Adrenal gland (tissue), 12 donors: Measurements from ENCODE around the gene SLCO2A1. TPM values are rescaled to one million over a fixed set of nuclear protein-coding genes. Genes with fewer than 3 reads are reported as not detected.

Source experiments
- DNase-seq, 7 donors: peaks; one replicate each; pipeline ENCODE4 v3.0.0-alpha.2; 2019 to 2020
- H3K27ac ChIP-seq, 5 donors: fragments of 200-600 bp; sonication (generic) in 4 of 5; 1 replicate in 3 of 5; 2 replicates in 2 of 5; pipeline versions ENCODE4 v1.5.1 to v1.8.0; 2016 to 2020; ENCODE audit warnings: mild to moderate bottlenecking in 1 of 5
- H3K27me3 ChIP-seq: fragments of 200-600 bp; 2 replicates; pipeline ENCODE4 v1.8.0; 2021
- H3K36me3 ChIP-seq, 2 donors: fragments of 200-600 bp; replicated peaks in 1 of 2; 1 replicate in 1 of 2; 2 replicates in 1 of 2; pipeline versions ENCODE4 v1.5.1 to v1.8.0; 2018 to 2022
- H3K4me1 ChIP-seq, 2 donors: fragments of 200-600 bp; replicated peaks in 1 of 2; 1 replicate in 1 of 2; 2 replicates in 1 of 2; pipeline versions ENCODE4 v1.5.1 to v1.8.0; 2018 to 2021
- H3K4me3 ChIP-seq, 4 donors: fragments of 200-600 bp; sonication (generic) in 3 of 4; one replicate each; pipeline ENCODE4 v1.5.1; 2016 to 2018
- H3K9me3 ChIP-seq, 3 donors: fragments of 200-600 bp; sonication (generic) in 1 of 3; replicated peaks in 1 of 3; 1 replicate in 2 of 3; 2 replicates in 1 of 3; pipeline versions ENCODE4 v1.5.1 to v1.8.0; 2016 to 2021
- CTCF ChIP-seq, 6 experiments: fragments of 450-650 bp in 4 of 6; fragments of 200-600 bp in 2 of 6; sonication (generic) in 1 of 6; IDR thresholded peaks; 1 replicate in 5 of 6; 2 replicates in 1 of 6; pipeline versions ENCODE4 v1.5.1 to v1.8.0; 2016 to 2021; ENCODE audit warnings: antibody characterized with exemption in 6 of 6, mild to moderate bottlenecking in 2 of 6, moderate library complexity in 1 of 6
- POLR2A ChIP-seq, 2 donors: fragments of 450-650 bp; IDR thresholded peaks; one replicate each; pipeline ENCODE4 v1.6.1; 2017; ENCODE audit warnings: antibody characterized with exemption in 2 of 2, mild to moderate bottlenecking in 2 of 2, moderate library complexity in 1 of 2
- WGBS, 4 donors: extraction: QIAGEN DNeasy Blood & Tissue Kit in 2 of 4; methylation state at CpG; one replicate each; pipeline versions ENCODE4 v1.1.5 to v1.1.7; 2013 to 2017; 5-methylcytosine and 5-hydroxymethylcytosine counted together
- intact Hi-C, 2 donors: fragments of 100-400 bp; cut with DNase I; formaldehyde crosslinking; loops; one replicate each; pipeline versions ENCODE4 v1.14.1 to v1.15.0; 2022 to 2023
- polyA plus RNA-seq, 3 donors: library from polyadenylated mRNA; stranded (reverse); fragments of 200-250 nt in 2 of 3; fragments of 350-450 nt in 1 of 3; fragmentation: Illumina TruSeq in 1 of 3; extraction: RNeasy Lipid Tissue Mini Kit (QIAGEN cat#74804) in 1 of 3; gene quantifications; one replicate each; pipeline ENCODE4 v1.2.3, GENCODE V29; 2013 to 2014
- total RNA-seq, 9 donors: library from RNA; depleted of rRNA in 4 of 9; stranded (reverse); fragments of >200 nt in 4 of 9; fragments of 120-200 nt in 1 of 9; fragmentation: NEBNext Ultra II Directional in 1 of 9; extraction: Animal tissue kit (Norgen Biotek cat#: 25700) in 1 of 9; gene quantifications; one replicate each; pipeline versions ENCODE4 v1.1.0 to v1.2.4, GENCODE V29; 2013 to 2023
- donor health status: healthy with polysubstance abuse.
- donor health status: Bipolar disorder and iron deficiency.
- donor health status: DM: yes; HTN: yes; CAD: no.
- donor health status: DM: no; HTN: no; CAD: no.
- donor health status: DM: no; HTN: no; CAD: no.
- donor health status: DM: yes; HTN: yes; CAD: no.

Gene SLCO2A1
- total and polyA plus RNA-seq, 12 donors: 2.3 to 141 (median 29.5) TPM

- no peaks in the 10 kb centered on the region for H3K9me3 ChIP-seq
- intact Hi-C loops: no loop called here
- no peaks in the 10 kb centered on the region for H3K4me1 ChIP-seq
- no peak for TF ChIP-seq CTCF (IDR thresholded peaks at IDR 0.05)
- TF ChIP-seq POLR2A (IDR thresholded peaks at IDR 0.05): no peak
- no peaks in the 10 kb centered on the region for H3K27me3 ChIP-seq
- no peak overlapping the region for H3K27ac ChIP-seq
- no peaks in the 10 kb centered on the region for H3K36me3 ChIP-seq
- DNase-seq: no peak
- 78 to 92% (median 87%) methylated on average over 9 to 11 of the region's 11 CpGs for WGBS, 4 donors
- H3K4me3 ChIP-seq: no peak overlapping the region
Measured at GRCh38 chr3:133884887-133885711, 144.6 kb downstream of the SLCO2A1 start.

- Histone ChIP-seq H3K27ac (no peak overlapping the region), H3K4me1 (no peaks in the 10 kb centered on the region), H3K9me3 (no peaks in the 10 kb centered on the region), H3K27me3 (no peaks in the 10 kb centered on the region), H3K4me3 (no peak overlapping the region), H3K36me3 (no peaks in the 10 kb centered on the region)
- no peak for TF ChIP-seq POLR2A (IDR thresholded peaks at IDR 0.05)
- no peak for TF ChIP-seq CTCF (IDR thresholded peaks at IDR 0.05)
- DNase-seq: peak in 2 of 7 donors; percentile 5 to 27
- 58 to 83% (median 78%) methylated on average over 6 of the region's 6 CpGs for WGBS, 4 donors
- intact Hi-C loops: no loop called here
Measured at GRCh38 chr3:133884054-133884886, 145.5 kb downstream of the SLCO2A1 start.

- H3K4me3 ChIP-seq: no peak overlapping the region
- no peaks in the 10 kb centered on the region for H3K27me3 ChIP-seq
- no peaks in the 10 kb centered on the region for H3K36me3 ChIP-seq
- intact Hi-C loops: no loop called here
- peaks cover 0 to 4% (median 0%) of the 10 kb centered on the region in 3 donors for H3K9me3 ChIP-seq
- no peaks in the 10 kb centered on the region for H3K4me1 ChIP-seq
- peak in 2 of 7 donors; percentile 1 to 17 for DNase-seq
- H3K27ac ChIP-seq: no peak overlapping the region
- TF ChIP-seq POLR2A (IDR thresholded peaks at IDR 0.05) (no peak), CTCF (IDR thresholded peaks at IDR 0.05) (no peak)
Measured at GRCh38 chr3:133883641-133884040, 146.1 kb downstream of the SLCO2A1 start.

- Histone ChIP-seq H3K4me1 (no peaks in the 10 kb centered on the region), H3K36me3 (no peaks in the 10 kb centered on the region), H3K4me3 (no peak overlapping the region), H3K27me3 (no peaks in the 10 kb centered on the region), H3K9me3 (peaks cover 0 to 7% (median 0%) of the 10 kb centered on the region in 3 donors), H3K27ac (no peak overlapping the region)
- intact Hi-C loops: no loop called here
- 72 to 84% (median 79%) methylated on average over 3 of the region's 3 CpGs for WGBS, 4 donors
- TF ChIP-seq CTCF (IDR thresholded peaks at IDR 0.05): no peak
- TF ChIP-seq POLR2A (IDR thresholded peaks at IDR 0.05): no peak
- peak in 2 of 7 donors; percentile 8 to 44 for DNase-seq
Measured at GRCh38 chr3:133882986-133883586, 146.6 kb downstream of the SLCO2A1 start.
